ENCODE measurements around the gene RBKS. TPM values are rescaled to one million over a fixed set of nuclear protein-coding genes. Genes with fewer than 3 reads are reported as not detected.
A peak's percentile ranks its signal among the peaks of the same experiment; 100 is the strongest.

Gene RBKS
- total RNA-seq, 1 experiment from 2014 or later: 9.2 TPM

- BruUV-seq (replicated peaks): no TSS peak
- POLR2A ChIA-PET: interaction anchor here (0.7 to 2.6 kb wide), 11 partner anchors 12 to 535 kb away, joined by 3 to 10 read pairs (median 3); partner anchors contain the start of gene FOSL2
- peak; percentile 37 for DNase-seq (ENCODE audit: unreplicated experiment)
- intact Hi-C loops (cut with micrococcal nuclease): no loop called here
- Mint-ChIP-seq H3K4me1 (ENCODE audit: insufficient read depth, unreplicated experiment) (peaks cover 23% of the 10 kb centered on the region), H3K9me3 (ENCODE audit: unreplicated experiment) (no peaks in the 10 kb centered on the region), H3K36me3 (ENCODE audit: insufficient read depth, unreplicated experiment) (no peaks in the 10 kb centered on the region), H3K27me3 (ENCODE audit: insufficient read depth, unreplicated experiment) (no peaks in the 10 kb centered on the region), H3K27ac (ENCODE audit: low read depth, unreplicated experiment) (peak overlapping the region; percentile 62), H3K4me3 (ENCODE audit: unreplicated experiment) (no peak overlapping the region)
- CTCF ChIA-PET: interaction anchor here (1.0 to 1.2 kb wide), 2 partner anchors 9 to 17 kb away, joined by 3 to 4 read pairs; no protein-coding TSS in a partner anchor
- no peak for TF ChIP-seq CTCF (IDR thresholded peaks at IDR 0.05; ENCODE audit: unreplicated experiment)
Measured at GRCh38 chr2:27857417-27858172, 32.6 kb downstream of the RBKS start.

GRCh38 chr2:27856956-27857355 lies 33.2 kb downstream of the RBKS start:
- Mint-ChIP-seq H3K27ac (ENCODE audit: low read depth, unreplicated experiment) (peak overlapping the region; percentile 62), H3K27me3 (ENCODE audit: insufficient read depth, unreplicated experiment) (no peaks in the 10 kb centered on the region), H3K4me3 (ENCODE audit: unreplicated experiment) (no peak overlapping the region), H3K9me3 (ENCODE audit: unreplicated experiment) (no peaks in the 10 kb centered on the region), H3K36me3 (ENCODE audit: insufficient read depth, unreplicated experiment) (no peaks in the 10 kb centered on the region), H3K4me1 (ENCODE audit: insufficient read depth, unreplicated experiment) (peaks cover 23% of the 10 kb centered on the region)
- no peak for TF ChIP-seq CTCF (IDR thresholded peaks at IDR 0.05; ENCODE audit: unreplicated experiment)
- DNase-seq (ENCODE audit: unreplicated experiment): no peak
- BruUV-seq (replicated peaks): TSS peak; percentile 46
- CTCF ChIA-PET: interaction anchor here (0.6 to 1.2 kb wide), 3 partner anchors 9 to 407 kb away, joined by 3 to 4 read pairs (median 3); no protein-coding TSS in a partner anchor
- intact Hi-C loops (cut with micrococcal nuclease): no loop called here
- POLR2A ChIA-PET: interaction anchor here (0.7 to 2.6 kb wide), 11 partner anchors 11 to 536 kb away, joined by 3 to 10 read pairs (median 4); partner anchors contain the start of gene FOSL2

GRCh38 chr2:27856386-27856785 lies 33.8 kb downstream of the RBKS start:
- intact Hi-C loops (cut with micrococcal nuclease): no loop called here
- H3K9me3 Mint-ChIP-seq (ENCODE audit: unreplicated experiment): no peaks in the 10 kb centered on the region
- no TSS peak for BruUV-seq (replicated peaks)
- no peak for DNase-seq (ENCODE audit: unreplicated experiment)
- TF ChIP-seq CTCF (IDR thresholded peaks at IDR 0.05; ENCODE audit: unreplicated experiment): no peak
- ChIA-PET POLR2A (interaction anchor here (0.9 to 2.6 kb wide), 9 partner anchors 9 to 536 kb away, joined by 3 to 10 read pairs (median 4); partner anchors contain the start of genes BABAM2, FOSL2 and RBKS), CTCF (interaction anchor here (0.6 to 1.2 kb wide), 5 partner anchors 8 to 408 kb away, joined by 3 to 4 read pairs (median 3); no protein-coding TSS in a partner anchor)
- H3K36me3 Mint-ChIP-seq (ENCODE audit: insufficient read depth, unreplicated experiment): no peaks in the 10 kb centered on the region
- H3K27me3 Mint-ChIP-seq (ENCODE audit: insufficient read depth, unreplicated experiment): no peaks in the 10 kb centered on the region
- no peak overlapping the region for H3K4me3 Mint-ChIP-seq (ENCODE audit: unreplicated experiment)
- peak overlapping the region; percentile 62 for H3K27ac Mint-ChIP-seq (ENCODE audit: low read depth, unreplicated experiment)
- H3K4me1 Mint-ChIP-seq (ENCODE audit: insufficient read depth, unreplicated experiment): peaks cover 23% of the 10 kb centered on the region

- POLR2A ChIA-PET: interaction anchor here (0.9 to 2.6 kb wide), 9 partner anchors 8 to 149 kb away, joined by 3 to 10 read pairs (median 4); partner anchors contain the start of genes BABAM2 and RBKS
- CTCF ChIA-PET: interaction anchor here (0.7 to 1.7 kb wide), 2 partner anchors 11 to 141 kb away, joined by 3 to 7 read pairs; no protein-coding TSS in a partner anchor
- peaks cover 16% of the 10 kb centered on the region for H3K4me1 Mint-ChIP-seq (ENCODE audit: insufficient read depth, unreplicated experiment)
Measured at GRCh38 chr2:27855476-27855875, 34.7 kb downstream of the RBKS start.

More at GRCh38 chr2:27855476-27855875, 34.7 kb downstream of the RBKS start:
- TF ChIP-seq CTCF (IDR thresholded peaks at IDR 0.05; ENCODE audit: unreplicated experiment): no peak
- Mint-ChIP-seq H3K4me3 (ENCODE audit: unreplicated experiment) (no peak overlapping the region), H3K27ac (ENCODE audit: low read depth, unreplicated experiment) (peak overlapping the region; percentile 57), H3K27me3 (ENCODE audit: insufficient read depth, unreplicated experiment) (no peaks in the 10 kb centered on the region), H3K36me3 (ENCODE audit: insufficient read depth, unreplicated experiment) (no peaks in the 10 kb centered on the region), H3K9me3 (ENCODE audit: unreplicated experiment) (no peaks in the 10 kb centered on the region)
- BruUV-seq (replicated peaks): no TSS peak
- DNase-seq (ENCODE audit: unreplicated experiment): peak; percentile 30
- intact Hi-C loops (cut with micrococcal nuclease): loop anchor here (1.0 kb wide), 1 partner anchor 29 kb away; no protein-coding TSS in a partner anchor

Data from MCF 10A (cell line).